GM12891 (cell line): ENCODE measurements around the gene PIP4K2C.

ENCODE experiments used
- POLR2A ChIP-seq: IDR thresholded peaks from 2 replicates; pipeline ENCODE4 v1.6.1; 2011; ENCODE audit warnings: low read depth, low read length, control low read depth
- POLR2AphosphoS5 ChIP-seq: IDR thresholded peaks from 2 replicates; pipeline ENCODE4 v1.6.1; 2011; ENCODE audit warnings: low read depth, low read length, control low read depth
- TAF1 ChIP-seq: IDR thresholded peaks from 2 replicates; pipeline ENCODE4 v1.6.1; 2011; ENCODE audit warnings: low read depth, low read length, control low read depth

GRCh38 chr12:57606821-57607220, 15.8 kb downstream of the PIP4K2C start:
- TF ChIP-seq POLR2A (no peak), POLR2AphosphoS5 (no peak), TAF1 (no peak)
